CD4-positive, alpha-beta T cell (primary cell): Measurements from ENCODE around the gene SORCS2. TPM values are rescaled to one million over a fixed set of nuclear protein-coding genes. Genes with fewer than 3 reads are reported as not detected.

ENCODE experiments used
- ATAC-seq: fragments of 200-7000 bp; cut with Tn5 transposase; one replicate; pipeline ENCODE4 v1.10.0; 2022; ENCODE audit warnings: mild to moderate bottlenecking; ENCODE audit not compliant: poor library complexity
- CTCF ChIA-PET: fragments of 350-600 bp; sonication (Branson Sonifier 250); formaldehyde crosslinking; loops from one replicate; lab custom pipeline; 2021; ENCODE audit warnings: antibody characterized with exemption, inconsistent platforms; lab: Charles Lee
- POLR2A ChIA-PET: fragments of 350-600 bp; sonication (Branson Sonifier 250); formaldehyde crosslinking; loops from one replicate; lab custom pipeline; 2021; ENCODE audit warnings: antibody characterized with exemption, inconsistent platforms; lab: Charles Lee
- DNase-seq, 14 experiments: peaks; one replicate each; pipeline ENCODE4 v3.0.0-alpha.2; 2013 to 2020; ENCODE audit warnings: mixed read lengths in 2 of 14
- H3K27ac ChIP-seq, 2 donors: one replicate each; pipeline versions ENCODE4 v1.5.1 to v1.7.0; 2013; ENCODE audit warnings: low read length in 2 of 2, low read depth in 1 of 2, mild to moderate bottlenecking in 1 of 2
- H3K27me3 ChIP-seq, 2 experiments: 1 replicate in 1 of 2; 2 replicates in 1 of 2; pipeline versions ENCODE4 v1.6.1 to v1.7.0; 2013; ENCODE audit warnings: low read length in 2 of 2, control low read depth in 1 of 2, mild to moderate bottlenecking in 1 of 2, moderate library complexity in 1 of 2; ENCODE audit not compliant: insufficient read depth in 2 of 2, control insufficient read depth in 1 of 2
- H3K36me3 ChIP-seq: one replicate; pipeline ENCODE4 v1.6.1; 2013; ENCODE audit warnings: low read length, control low read depth; ENCODE audit not compliant: insufficient read depth
- H3K4me1 ChIP-seq: one replicate; pipeline ENCODE4 v1.6.1; 2013; ENCODE audit warnings: low read length, control low read depth; ENCODE audit not compliant: insufficient read depth
- H3K4me3 ChIP-seq: one replicate; pipeline ENCODE4 v1.5.1; 2013; ENCODE audit warnings: mild to moderate bottlenecking, low read length, moderate library complexity
- H3K9me3 ChIP-seq, 2 experiments: 1 replicate in 1 of 2; 2 replicates in 1 of 2; pipeline versions ENCODE4 v1.6.1 to v1.7.0; 2013; ENCODE audit warnings: low read length in 2 of 2, mild to moderate bottlenecking in 2 of 2, control low read depth in 1 of 2, moderate library complexity in 1 of 2; ENCODE audit not compliant: control insufficient read depth in 1 of 2, insufficient read depth in 1 of 2
- H3K27ac Mint-ChIP-seq: one replicate; pipeline ENCODE4 v1.8.0; 2020; ENCODE audit warnings: mixed read lengths
- H3K27me3 Mint-ChIP-seq: one replicate; pipeline ENCODE4 v1.8.0; 2021; ENCODE audit warnings: mixed read lengths
- H3K36me3 Mint-ChIP-seq: one replicate; pipeline ENCODE4 v1.8.0; 2021; ENCODE audit warnings: low read depth, mixed read lengths
- H3K4me1 Mint-ChIP-seq: one replicate; pipeline ENCODE4 v1.8.0; 2021; ENCODE audit warnings: low read depth, mixed read lengths
- H3K4me3 Mint-ChIP-seq: one replicate; pipeline ENCODE4 v1.8.0; 2020; ENCODE audit warnings: mild to moderate bottlenecking, mixed read lengths
- H3K9me3 Mint-ChIP-seq: one replicate; pipeline ENCODE4 v1.8.0; 2020; ENCODE audit warnings: mixed read lengths
- intact Hi-C, 2 experiments: fragments of 100-400 bp; cut with DNase I in 1 of 2; cut with micrococcal nuclease in 1 of 2; formaldehyde crosslinking; loops; one replicate each; pipeline versions ENCODE4 v1.15.1 to v1.9.0; 2023 to 2025; cut with DNase I, micrococcal nuclease
- total RNA-seq, 174 experiments: library from RNA in 2 of 174; stranded (reverse) in 2 of 174; gene quantifications; one replicate each; pipeline ENCODE4 v1.2.3 and lab custom pipeline; 2021 to 2026
- TF ChIP-seq, protein P1 (sequence below): fragments of 200-600 bp; IDR thresholded peaks from one replicate; pipeline ENCODE4 v1.8.0; 2022; ENCODE audit warnings: antibody characterized with exemption, mild to moderate bottlenecking

SORCS2 gene
- total RNA-seq, 2 experiments from 2014 or later, result not detected

DNA sequence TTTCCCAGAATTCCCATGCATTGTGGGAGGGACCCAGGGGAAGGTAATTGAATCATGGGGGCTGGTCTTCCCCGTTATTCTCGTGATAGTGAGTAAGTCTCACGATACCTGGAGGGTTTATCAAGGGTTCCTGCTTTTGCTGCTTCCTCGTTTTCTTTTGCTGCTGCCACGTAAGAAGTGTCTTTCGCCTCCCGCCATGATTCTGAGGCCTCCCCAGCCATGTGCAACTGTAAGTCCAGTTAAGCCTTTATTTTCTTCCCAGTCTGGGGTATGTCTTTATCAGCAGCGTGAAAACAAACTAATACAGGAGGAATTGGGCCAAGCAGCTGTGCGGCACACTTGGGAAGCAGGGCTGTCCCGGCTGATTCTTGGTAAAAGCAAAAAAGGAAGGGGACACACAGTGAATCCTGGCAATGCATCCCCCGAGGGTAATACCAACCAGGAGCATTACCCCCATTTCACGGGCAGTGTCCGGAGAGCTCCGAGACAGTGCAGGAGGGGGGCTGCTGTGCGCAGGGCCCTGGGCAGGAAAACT lies 561.7 kb downstream of the SORCS2 start:
- intact Hi-C loops, result no loop called here

DNA sequence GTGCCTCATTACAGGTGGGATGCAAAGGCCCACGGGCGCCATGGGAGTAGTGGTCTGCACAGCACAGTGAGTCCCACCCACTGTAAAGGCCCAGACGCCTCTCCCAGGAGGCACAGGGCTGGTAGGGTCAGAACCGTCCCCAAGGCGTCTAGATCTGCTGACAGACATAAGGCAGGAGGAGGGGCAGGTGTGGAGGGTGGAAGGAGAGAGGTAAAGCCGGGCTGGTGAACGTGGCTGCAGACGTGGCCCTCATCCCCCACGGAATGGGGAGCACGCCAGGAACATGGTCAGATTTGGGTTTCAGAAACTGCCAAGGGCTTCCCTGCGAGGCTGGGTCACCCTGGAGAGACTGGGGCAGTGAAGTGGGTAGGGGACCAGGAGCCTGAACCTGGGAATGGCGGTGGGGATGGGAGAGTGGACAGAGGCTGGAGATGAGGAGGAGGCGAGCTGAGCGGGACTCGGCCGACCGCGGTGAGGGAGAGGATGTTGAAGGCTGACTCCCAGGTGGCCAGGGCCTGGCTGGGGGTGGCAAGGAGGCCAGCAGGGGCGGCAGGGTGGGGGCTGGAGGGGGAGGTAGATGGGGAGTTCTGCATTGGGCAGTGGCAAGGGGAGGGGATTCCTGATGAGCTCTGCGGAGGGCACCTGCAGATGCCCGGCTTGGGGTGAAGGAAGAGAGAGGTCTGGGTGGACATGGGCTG lies 562.4 kb downstream of the SORCS2 start:
- intact Hi-C loops, result no loop called here
- Mint-ChIP-seq H3K4me3 (no peak overlapping the region), H3K36me3 (peaks cover 4% of the 10 kb centered on the region), H3K27me3 (no peaks in the 10 kb centered on the region), H3K4me1 (peaks cover 22% of the 10 kb centered on the region), H3K9me3 (peaks cover 2% of the 10 kb centered on the region), H3K27ac (no peak overlapping the region)
- no peak overlapping the region for H3K4me3 ChIP-seq
- DNase-seq, result no peak
- H3K4me1 ChIP-seq, result peaks cover 13% of the 10 kb centered on the region
- no peak overlapping the region for H3K27ac ChIP-seq
- ChIA-PET POLR2A (no interaction called here), CTCF (no interaction called here)
- ATAC-seq, result no peak
- TF ChIP-seq, protein P1, sequence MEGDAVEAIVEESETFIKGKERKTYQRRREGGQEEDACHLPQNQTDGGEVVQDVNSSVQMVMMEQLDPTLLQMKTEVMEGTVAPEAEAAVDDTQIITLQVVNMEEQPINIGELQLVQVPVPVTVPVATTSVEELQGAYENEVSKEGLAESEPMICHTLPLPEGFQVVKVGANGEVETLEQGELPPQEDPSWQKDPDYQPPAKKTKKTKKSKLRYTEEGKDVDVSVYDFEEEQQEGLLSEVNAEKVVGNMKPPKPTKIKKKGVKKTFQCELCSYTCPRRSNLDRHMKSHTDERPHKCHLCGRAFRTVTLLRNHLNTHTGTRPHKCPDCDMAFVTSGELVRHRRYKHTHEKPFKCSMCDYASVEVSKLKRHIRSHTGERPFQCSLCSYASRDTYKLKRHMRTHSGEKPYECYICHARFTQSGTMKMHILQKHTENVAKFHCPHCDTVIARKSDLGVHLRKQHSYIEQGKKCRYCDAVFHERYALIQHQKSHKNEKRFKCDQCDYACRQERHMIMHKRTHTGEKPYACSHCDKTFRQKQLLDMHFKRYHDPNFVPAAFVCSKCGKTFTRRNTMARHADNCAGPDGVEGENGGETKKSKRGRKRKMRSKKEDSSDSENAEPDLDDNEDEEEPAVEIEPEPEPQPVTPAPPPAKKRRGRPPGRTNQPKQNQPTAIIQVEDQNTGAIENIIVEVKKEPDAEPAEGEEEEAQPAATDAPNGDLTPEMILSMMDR, result no peak
- H3K36me3 ChIP-seq, result no peaks in the 10 kb centered on the region
- no peaks in the 10 kb centered on the region for H3K9me3 ChIP-seq
- no peaks in the 10 kb centered on the region for H3K27me3 ChIP-seq

More for the DNA sequence above, 561.7 kb downstream of the SORCS2 start:
- Mint-ChIP-seq H3K27ac (no peak overlapping the region), H3K36me3 (no peaks in the 10 kb centered on the region), H3K4me3 (no peak overlapping the region), H3K4me1 (peaks cover 23% of the 10 kb centered on the region), H3K9me3 (peaks cover 2% of the 10 kb centered on the region), H3K27me3 (no peaks in the 10 kb centered on the region)
- TF ChIP-seq, protein P1, result no peak
- no peak for ATAC-seq
- CTCF ChIA-PET, result no interaction called here
- no peaks in the 10 kb centered on the region for H3K27me3 ChIP-seq
- POLR2A ChIA-PET, result no interaction called here
- no peaks in the 10 kb centered on the region for H3K36me3 ChIP-seq
- no peaks in the 10 kb centered on the region for H3K9me3 ChIP-seq
- H3K4me3 ChIP-seq, result no peak overlapping the region
- peaks cover 10% of the 10 kb centered on the region for H3K4me1 ChIP-seq
- no peak overlapping the region for H3K27ac ChIP-seq
- no peak for DNase-seq

DNA sequence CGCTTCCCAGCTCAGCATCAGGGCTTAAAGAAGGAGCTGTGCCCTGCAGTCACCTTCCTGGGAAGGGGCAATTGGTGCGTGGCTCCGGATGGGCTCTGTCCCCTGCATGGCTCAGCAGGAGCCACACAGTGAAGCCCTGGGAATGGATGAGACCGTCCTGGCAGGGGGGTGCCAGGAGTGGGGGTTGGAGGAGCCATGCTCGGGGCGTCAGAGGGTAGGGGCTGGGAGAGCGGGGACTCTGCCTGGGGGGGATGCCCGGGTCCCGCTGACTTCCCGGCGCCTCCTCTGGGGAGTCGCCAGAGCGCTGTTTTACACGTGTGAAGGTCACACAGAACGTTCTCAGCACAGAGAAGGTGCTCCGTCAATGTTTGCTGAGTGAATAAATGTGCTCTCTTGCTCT lies 563.2 kb downstream of the SORCS2 start:
- Histone ChIP-seq H3K4me3 (no peak overlapping the region), H3K27me3 (no peaks in the 10 kb centered on the region), H3K36me3 (no peaks in the 10 kb centered on the region), H3K4me1 (peaks cover 20% of the 10 kb centered on the region), H3K9me3 (no peaks in the 10 kb centered on the region), H3K27ac (no peak overlapping the region)
- peaks cover 2% of the 10 kb centered on the region for H3K9me3 Mint-ChIP-seq
- ATAC-seq (no peak), DNase-seq (no peak)
- no peak overlapping the region for H3K27ac Mint-ChIP-seq
- no peaks in the 10 kb centered on the region for H3K27me3 Mint-ChIP-seq
- ChIA-PET POLR2A (no interaction called here), CTCF (no interaction called here)
- H3K36me3 Mint-ChIP-seq, result peaks cover 4% of the 10 kb centered on the region
- H3K4me3 Mint-ChIP-seq, result no peak overlapping the region
- H3K4me1 Mint-ChIP-seq, result peaks cover 23% of the 10 kb centered on the region
- intact Hi-C loops, result no loop called here
- TF ChIP-seq, protein P1, result no peak
